Tibial nerve (tissue), 4 donors: ENCODE results near the gene NOL11.

Experiments used
- CTCF ChIP-seq, 5 experiments: fragments of 200-600 bp in 3 of 5; fragments of 450-650 bp in 2 of 5; sonication (generic) in 3 of 5; IDR thresholded peaks; one replicate each; pipeline ENCODE4 v1.5.1; 2016 to 2019; ENCODE audit warnings: antibody characterized with exemption in 5 of 5, mild to moderate bottlenecking in 3 of 5, moderate library complexity in 2 of 5
- EP300 ChIP-seq, 2 donors: sonication (generic); formaldehyde crosslinking; IDR thresholded peaks; one replicate each; pipeline ENCODE4 v1.6.1; 2017; ENCODE audit warnings: antibody characterized with exemption in 2 of 2, mild to moderate bottlenecking in 1 of 2

GRCh38 chr17:67700037-67700724, 17.6 kb upstream of the NOL11 start:
- TF ChIP-seq EP300 (IDR thresholded peaks at IDR 0.05): no peak
- no peak for TF ChIP-seq CTCF (IDR thresholded peaks at IDR 0.05)
